Measurements from ENCODE around the gene PCDHGA7. TPM values are rescaled to one million over a fixed set of nuclear protein-coding genes. Genes with fewer than 3 reads are reported as not detected.
"Not testable (repeated sequence)": the region's sequence is repeated elsewhere in the genome, so short reads cannot be mapped to it uniquely, and the experiment has no call there.

PCDHGA7 gene
- total and polyA plus RNA-seq, 4 donors: 2.1 to 8.0 (median 6.4) TPM; not detected in 1

- intact Hi-C loops (cut with DNase I): no loop called here
- Histone ChIP-seq H3K4me1 (ENCODE audit: control insufficient read depth in 1 of 2, insufficient read depth in 2 of 2, low read length in 2 of 2) (no peaks in the 10 kb centered on the region), H3K27me3 (ENCODE audit: control insufficient read depth in 1 of 2, insufficient read depth in 2 of 2, low read length in 1 of 2) (no peaks in the 10 kb centered on the region), H3K9me3 (ENCODE audit: control insufficient read depth, low read length) (peaks cover 34% of the 10 kb centered on the region), H3K36me3 (ENCODE audit: control insufficient read depth in 1 of 2, insufficient read depth in 2 of 2, low read length in 1 of 2) (no peaks in the 10 kb centered on the region), H3K27ac (ENCODE audit: low read depth in 1 of 2, low read length in 2 of 2) (no peak within 1 kb of the TSS), H3K4me3 (ENCODE audit: low read length in 2 of 2) (no peak within 1 kb of the TSS)
- DNase-seq (peak in 1 of 2 donors; percentile 67), ATAC-seq (ENCODE audit: low FRiP score) (no peak)
- WGBS, 2 donors: 21 to 27% methylated on average over 38 of the region's 38 CpGs
These were observed 10.1 kb downstream of the PCDHGA7 start, which contains the start of gene PCDHGA8 for GRCh38 chr5:141392429-141393198. Gene PCDHGA8 (plus strand): TSS chr5:141392633. CDS start chr5:141392814, 181 bp downstream.

DNA sequence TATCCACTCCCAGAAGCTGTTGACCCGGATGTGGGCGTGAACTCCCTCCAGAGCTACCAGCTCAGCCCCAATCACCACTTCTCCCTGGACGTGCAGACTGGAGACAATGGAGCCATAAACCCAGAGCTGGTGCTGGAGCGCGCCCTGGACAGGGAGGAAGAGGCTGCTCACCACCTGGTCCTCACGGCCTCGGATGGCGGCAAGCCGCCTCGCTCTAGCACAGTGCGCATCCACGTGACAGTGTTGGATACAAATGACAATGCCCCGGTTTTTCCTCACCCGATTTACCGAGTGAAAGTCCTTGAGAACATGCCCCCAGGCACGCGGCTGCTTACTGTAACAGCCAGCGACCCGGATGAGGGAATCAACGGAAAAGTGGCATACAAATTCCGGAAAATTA, 10.7 kb downstream of the PCDHGA7 start:
- H3K27ac ChIP-seq (ENCODE audit: low read depth in 1 of 2, low read length in 2 of 2): no peak overlapping the region
- DNase-seq (no peak), ATAC-seq (ENCODE audit: low FRiP score) (no peak)
- no peaks in the 10 kb centered on the region for H3K4me1 ChIP-seq (ENCODE audit: control insufficient read depth in 1 of 2, insufficient read depth in 2 of 2, low read length in 2 of 2)
- no peaks in the 10 kb centered on the region for H3K36me3 ChIP-seq (ENCODE audit: control insufficient read depth in 1 of 2, insufficient read depth in 2 of 2, low read length in 1 of 2)
- no peak overlapping the region for H3K4me3 ChIP-seq (ENCODE audit: low read length in 2 of 2)
- WGBS, 2 donors: 33 to 35% methylated on average over 21 of the region's 21 CpGs
- no peaks in the 10 kb centered on the region for H3K27me3 ChIP-seq (ENCODE audit: control insufficient read depth in 1 of 2, insufficient read depth in 2 of 2, low read length in 1 of 2)
- intact Hi-C loops (cut with DNase I): no loop called here
- H3K9me3 ChIP-seq (ENCODE audit: control insufficient read depth, low read length): peaks cover 34% of the 10 kb centered on the region

- intact Hi-C loops (cut with DNase I); ATAC-seq (ENCODE audit: low FRiP score): not testable (repeated sequence)
- peaks cover 30% of the 10 kb centered on the region for H3K9me3 ChIP-seq (ENCODE audit: control insufficient read depth, low read length)
These were observed 12.1 kb downstream of the PCDHGA7 start for GRCh38 chr5:141394401-141395187.

GRCh38 chr5:141397756-141398551, 15.4 kb downstream of the PCDHGA7 start, which contains the start of gene PCDHGB5:
Gene PCDHGB5 (plus strand): TSS chr5:141397947. CDS start chr5:141398128, 181 bp downstream.
- H3K4me1 ChIP-seq (ENCODE audit: control insufficient read depth in 1 of 2, insufficient read depth in 2 of 2, low read length in 2 of 2); H3K27ac ChIP-seq (ENCODE audit: low read depth in 1 of 2, low read length in 2 of 2); H3K36me3 ChIP-seq (ENCODE audit: control insufficient read depth in 1 of 2, insufficient read depth in 2 of 2, low read length in 1 of 2); H3K4me3 ChIP-seq (ENCODE audit: low read length in 2 of 2); H3K27me3 ChIP-seq (ENCODE audit: control insufficient read depth in 1 of 2, insufficient read depth in 2 of 2, low read length in 1 of 2); intact Hi-C loops (cut with DNase I): not testable (repeated sequence)
- ATAC-seq (ENCODE audit: low FRiP score) (peak; percentile 74), DNase-seq (peak in 1 of 2 donors; percentile 70)
- H3K9me3 ChIP-seq (ENCODE audit: control insufficient read depth, low read length): peaks cover 31% of the 10 kb centered on the region
- 7 to 8% methylated on average over 20 to 25 of the region's 43 CpGs for WGBS, 2 donors

More at GRCh38 chr5:141394401-141395187, 12.1 kb downstream of the PCDHGA7 start:
- H3K27ac ChIP-seq (ENCODE audit: low read depth in 1 of 2, low read length in 2 of 2); H3K27me3 ChIP-seq (ENCODE audit: control insufficient read depth in 1 of 2, insufficient read depth in 2 of 2, low read length in 1 of 2); H3K4me1 ChIP-seq (ENCODE audit: control insufficient read depth in 1 of 2, insufficient read depth in 2 of 2, low read length in 2 of 2); H3K36me3 ChIP-seq (ENCODE audit: control insufficient read depth in 1 of 2, insufficient read depth in 2 of 2, low read length in 1 of 2); H3K4me3 ChIP-seq (ENCODE audit: low read length in 2 of 2): not testable (repeated sequence)
- 27 to 32% methylated on average over 40 to 46 of the region's 53 CpGs for WGBS, 2 donors
- peak in 1 of 2 donors; percentile 56 for DNase-seq

DNA sequence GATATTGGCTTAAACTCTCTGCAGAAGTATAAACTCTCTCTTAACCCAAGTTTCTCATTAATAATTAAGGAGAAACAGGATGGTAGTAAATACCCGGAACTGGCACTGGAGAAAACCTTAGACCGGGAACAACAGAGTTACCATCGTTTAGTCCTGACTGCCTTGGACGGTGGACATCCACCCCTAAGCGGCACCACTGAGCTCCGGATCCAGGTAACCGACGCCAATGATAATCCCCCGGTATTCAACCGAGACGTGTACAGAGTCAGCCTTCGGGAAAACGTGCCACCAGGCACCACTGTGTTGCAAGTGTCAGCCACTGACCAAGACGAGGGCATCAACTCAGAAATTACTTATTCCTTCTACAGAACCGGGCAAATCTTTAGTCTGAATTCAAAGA, 16.1 kb downstream of the PCDHGA7 start:
- intact Hi-C loops (cut with DNase I): no loop called here
- ATAC-seq (ENCODE audit: low FRiP score): no peak
- H3K4me3 ChIP-seq (ENCODE audit: low read length in 2 of 2): no peak overlapping the region

DNA sequence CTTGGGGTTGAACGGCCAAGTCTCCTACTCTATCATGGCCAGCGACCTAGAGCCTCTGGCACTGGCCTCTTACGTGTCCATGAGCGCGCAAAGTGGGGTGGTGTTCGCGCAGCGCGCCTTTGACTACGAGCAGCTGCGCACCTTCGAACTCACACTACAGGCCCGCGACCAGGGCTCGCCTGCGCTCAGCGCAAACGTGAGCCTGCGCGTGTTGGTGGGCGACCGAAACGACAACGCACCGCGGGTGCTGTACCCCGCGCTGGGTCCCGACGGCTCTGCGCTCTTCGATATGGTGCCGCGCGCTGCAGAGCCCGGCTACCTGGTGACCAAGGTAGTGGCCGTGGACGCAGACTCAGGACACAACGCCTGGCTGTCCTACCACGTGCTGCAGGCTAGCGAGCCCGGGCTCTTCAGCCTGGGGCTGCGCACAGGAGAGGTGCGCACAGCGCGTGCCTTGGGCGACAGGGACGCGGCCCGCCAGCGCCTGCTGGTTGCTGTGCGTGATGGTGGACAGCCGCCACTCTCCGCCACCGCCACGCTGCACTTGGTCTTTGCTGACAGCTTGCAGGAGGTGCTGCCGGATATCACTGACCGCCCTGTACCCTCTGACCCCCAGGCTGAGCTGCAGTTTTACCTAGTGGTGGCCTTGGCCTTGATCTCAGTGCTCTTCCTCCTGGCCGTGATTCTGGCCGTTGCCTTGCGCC, 17.2 kb downstream of the PCDHGA7 start:
- intact Hi-C loops (cut with DNase I): no loop called here
- H3K4me1 ChIP-seq (ENCODE audit: control insufficient read depth in 1 of 2, insufficient read depth in 2 of 2, low read length in 2 of 2): no peaks in the 10 kb centered on the region
- no peaks in the 10 kb centered on the region for H3K36me3 ChIP-seq (ENCODE audit: control insufficient read depth in 1 of 2, insufficient read depth in 2 of 2, low read length in 1 of 2)
- no peaks in the 10 kb centered on the region for H3K27me3 ChIP-seq (ENCODE audit: control insufficient read depth in 1 of 2, insufficient read depth in 2 of 2, low read length in 1 of 2)
- no peak for ATAC-seq (ENCODE audit: low FRiP score)
- no peak overlapping the region for H3K27ac ChIP-seq (ENCODE audit: low read depth in 1 of 2, low read length in 2 of 2)
- WGBS, 2 donors: 15 to 24% methylated on average over 61 of the region's 61 CpGs
- H3K4me3 ChIP-seq (ENCODE audit: low read length in 2 of 2): no peak overlapping the region
- peaks cover 31% of the 10 kb centered on the region for H3K9me3 ChIP-seq (ENCODE audit: control insufficient read depth, low read length)
- DNase-seq: peak in 1 of 2 donors; percentile 70

More for the DNA sequence above, 16.1 kb downstream of the PCDHGA7 start:
- WGBS, 2 donors: 20 to 24% methylated on average over 15 of the region's 15 CpGs
- no peak overlapping the region for H3K27ac ChIP-seq (ENCODE audit: low read depth in 1 of 2, low read length in 2 of 2)
- H3K36me3 ChIP-seq (ENCODE audit: control insufficient read depth in 1 of 2, insufficient read depth in 2 of 2, low read length in 1 of 2): no peaks in the 10 kb centered on the region
- no peaks in the 10 kb centered on the region for H3K4me1 ChIP-seq (ENCODE audit: control insufficient read depth in 1 of 2, insufficient read depth in 2 of 2, low read length in 2 of 2)
- no peaks in the 10 kb centered on the region for H3K27me3 ChIP-seq (ENCODE audit: control insufficient read depth in 1 of 2, insufficient read depth in 2 of 2, low read length in 1 of 2)
- H3K9me3 ChIP-seq (ENCODE audit: control insufficient read depth, low read length): peaks cover 31% of the 10 kb centered on the region
- DNase-seq: no peak

DNA sequence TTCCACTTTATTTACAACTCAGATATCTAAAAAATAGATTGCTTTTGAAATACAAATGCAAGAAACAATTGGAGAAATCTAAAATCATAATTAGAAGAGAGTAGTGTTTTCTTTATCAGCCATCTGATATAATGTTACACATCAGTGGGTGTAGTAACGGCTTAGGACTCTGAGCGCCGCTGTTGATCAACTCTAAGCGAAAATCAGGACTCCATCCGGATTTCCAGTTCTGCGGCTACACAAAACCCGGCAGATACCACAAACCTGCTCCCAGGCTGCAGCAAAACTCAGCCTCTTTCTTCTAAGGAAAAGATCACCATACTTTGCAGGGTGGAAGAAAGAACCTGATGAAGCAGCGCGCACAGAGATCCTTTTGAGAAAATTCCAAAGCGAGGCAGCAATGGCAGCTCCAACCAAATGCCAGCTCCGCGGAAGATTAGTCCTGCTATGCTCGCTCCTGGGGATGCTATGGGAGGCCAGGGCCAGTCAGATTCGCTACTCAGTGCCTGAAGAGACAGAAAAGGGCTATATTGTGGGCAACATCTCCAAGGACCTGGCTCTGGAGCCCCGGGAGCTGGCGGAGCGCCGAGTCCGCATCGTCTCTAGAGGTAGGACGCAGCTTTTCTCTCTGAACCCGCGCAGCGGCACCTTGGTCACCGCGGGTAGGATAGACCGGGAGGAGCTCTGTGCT, 20.2 kb downstream of the PCDHGA7 start, which contains the start of gene PCDHGA9:
Gene PCDHGA9, plus strand, starts transcription at position 226 of the 691 bp plus-strand sequence. Its CDS starts 175 bp downstream, at position 401.
- Histone ChIP-seq H3K36me3 (ENCODE audit: control insufficient read depth in 1 of 2, insufficient read depth in 2 of 2, low read length in 1 of 2) (no peaks in the 10 kb centered on the region), H3K27ac (ENCODE audit: low read depth in 1 of 2, low read length in 2 of 2) (no peak within 1 kb of the TSS), H3K27me3 (ENCODE audit: control insufficient read depth in 1 of 2, insufficient read depth in 2 of 2, low read length in 1 of 2) (no peaks in the 10 kb centered on the region), H3K4me1 (ENCODE audit: control insufficient read depth in 1 of 2, insufficient read depth in 2 of 2, low read length in 2 of 2) (no peaks in the 10 kb centered on the region), H3K9me3 (ENCODE audit: control insufficient read depth, low read length) (peaks cover 35% of the 10 kb centered on the region), H3K4me3 (ENCODE audit: low read length in 2 of 2) (no peak within 1 kb of the TSS)
- ATAC-seq (ENCODE audit: low FRiP score): no peak
- intact Hi-C loops (cut with DNase I): no loop called here
- DNase-seq: peak in 1 of 2 donors; percentile 68
- WGBS, 2 donors: 14 to 15% methylated on average over 27 of the region's 27 CpGs
